ENCODE results near the gene KAT8. TPM values are rescaled to one million over a fixed set of nuclear protein-coding genes. Genes with fewer than 3 reads are reported as not detected.

Gene KAT8
- total and polyA plus RNA-seq, 10 of the 15 experiments (the other 5 are each of a cell fraction or from before 2014, with no cell fraction given): 5.5 to 55.8 (median 39.6) TPM

DNA sequence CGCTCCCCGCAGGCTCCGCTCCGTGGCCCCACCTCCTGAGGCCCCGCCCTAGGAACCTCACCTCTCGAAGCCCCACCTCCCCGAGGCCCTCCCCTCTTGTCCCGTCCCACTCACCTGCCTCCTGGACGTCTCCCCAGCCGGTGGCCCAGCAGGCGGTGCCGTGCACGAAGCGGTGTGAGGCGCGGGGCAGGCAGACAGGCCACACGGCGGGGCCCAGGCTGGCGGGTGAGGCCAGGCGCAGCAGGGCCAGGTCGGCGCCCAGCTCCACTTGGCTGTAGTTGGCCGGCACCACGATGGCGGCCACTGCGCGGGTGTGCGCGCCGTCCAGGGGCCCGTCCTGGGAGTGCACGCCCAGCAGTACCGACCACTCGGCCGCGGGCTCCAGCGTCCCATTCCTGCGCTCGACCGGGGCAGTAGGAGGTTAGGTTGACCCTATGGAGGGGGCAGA lies 30.8 kb downstream of the KAT8 start (continued):
- no peak for TF ChIP-seq KLF5 (IDR thresholded peaks at IDR 0.05; ENCODE audit: partially characterized antibody)
- TF ChIP-seq FOXK2 (IDR thresholded peaks at IDR 0.05): no peak
- TF ChIP-seq SREBF2 (IDR thresholded peaks at IDR 0.05; ENCODE audit: low read length): no peak
- no peak for TF ChIP-seq SRF (IDR thresholded peaks at IDR 0.05; ENCODE audit: low read depth in 2 of 2, low read length in 2 of 2)
- no peak for TF ChIP-seq JUNB (IDR thresholded peaks at IDR 0.05)
- no peak for TF ChIP-seq CREM (IDR thresholded peaks at IDR 0.05; ENCODE audit: low read depth)

DNA sequence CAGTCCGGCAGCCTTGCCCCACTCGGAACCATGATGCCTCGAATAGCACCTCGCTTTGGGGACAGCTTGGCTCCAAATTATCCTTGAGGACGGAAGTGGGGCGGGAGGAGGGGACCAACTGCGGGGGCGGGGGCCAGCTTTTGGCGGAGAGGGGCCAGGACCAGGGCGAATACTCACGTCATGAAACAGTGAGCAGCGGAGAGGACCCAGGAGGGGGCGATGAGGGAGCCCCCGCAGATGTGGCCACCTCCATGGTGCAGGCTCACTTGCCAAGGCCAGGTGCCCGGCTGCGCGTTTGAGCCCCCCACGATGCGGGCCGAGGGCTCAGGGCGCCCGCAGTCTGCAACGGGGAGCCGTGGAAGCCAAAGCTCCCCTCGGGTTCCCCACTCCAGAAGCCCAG lies 31.4 kb downstream of the KAT8 start:
- intact Hi-C loops (cut with micrococcal nuclease; ENCODE audit: unreplicated experiment): no loop called here
- ChIA-PET POLR2A (interaction anchor here (0.6 kb wide), 1 partner anchor 24 kb away, joined by 3 read pairs; no protein-coding TSS in a partner anchor), CTCF (no interaction called here), RAD21 (ENCODE audit: unreplicated experiment) (no interaction called here), SMC1A (ENCODE audit: uncharacterized antibody, unreplicated experiment) (no interaction called here)
- Histone ChIP-seq H3K4me3 (no peak overlapping the region), H3K36me3 (ENCODE audit: control insufficient read depth in 2 of 2, insufficient read depth in 2 of 2, low read length in 1 of 2) (no peaks in the 10 kb centered on the region), H3K79me2 (ENCODE audit: control insufficient read depth, insufficient read depth, low read length) (no peaks in the 10 kb centered on the region), H4K20me1 (ENCODE audit: control insufficient read depth, insufficient read depth) (peaks cover 3% of the 10 kb centered on the region; the same call in 1 of the 2 replicates), H3K9ac (ENCODE audit: control insufficient read depth, insufficient read depth, low read length) (no peak overlapping the region), H2AFZ (ENCODE audit: control insufficient read depth, low read depth, low read length) (no peak overlapping the region), H3K27ac (ENCODE audit: control insufficient read depth, insufficient read depth) (no peak overlapping the region), H3K9me3 (replicated peaks; ENCODE audit: control insufficient read depth, insufficient read depth, low read length) (no peaks in the 10 kb centered on the region), H3K4me2 (ENCODE audit: control insufficient read depth, insufficient read depth) (no peak overlapping the region), H3K27me3 (replicated peaks in 1 of 2; ENCODE audit: control insufficient read depth in 2 of 2, insufficient read depth in 2 of 2, low read length in 1 of 2) (no peaks in the 10 kb centered on the region), H3K4me1 (ENCODE audit: control insufficient read depth, insufficient read depth, low read length) (no peaks in the 10 kb centered on the region)
- BruUV-seq (replicated peaks): no TSS peak
- DNase-seq (ENCODE audit: low read depth, low spot score) (no peak), ATAC-seq (no peak), FAIRE-seq (no peak)
- 75% methylated on average over 22 of the region's 25 CpGs for WGBS (ENCODE audit: insufficient coverage, insufficient replicate concordance, low lambda C conversion rate, missing lambda C conversion rate)
- in situ Hi-C loops (cut with MboI): loop anchor here (10.0 kb wide), 1 partner anchor 726 kb away; the partner anchor contains the start of gene ZNF267
- TF ChIP-seq, protein P1, sequence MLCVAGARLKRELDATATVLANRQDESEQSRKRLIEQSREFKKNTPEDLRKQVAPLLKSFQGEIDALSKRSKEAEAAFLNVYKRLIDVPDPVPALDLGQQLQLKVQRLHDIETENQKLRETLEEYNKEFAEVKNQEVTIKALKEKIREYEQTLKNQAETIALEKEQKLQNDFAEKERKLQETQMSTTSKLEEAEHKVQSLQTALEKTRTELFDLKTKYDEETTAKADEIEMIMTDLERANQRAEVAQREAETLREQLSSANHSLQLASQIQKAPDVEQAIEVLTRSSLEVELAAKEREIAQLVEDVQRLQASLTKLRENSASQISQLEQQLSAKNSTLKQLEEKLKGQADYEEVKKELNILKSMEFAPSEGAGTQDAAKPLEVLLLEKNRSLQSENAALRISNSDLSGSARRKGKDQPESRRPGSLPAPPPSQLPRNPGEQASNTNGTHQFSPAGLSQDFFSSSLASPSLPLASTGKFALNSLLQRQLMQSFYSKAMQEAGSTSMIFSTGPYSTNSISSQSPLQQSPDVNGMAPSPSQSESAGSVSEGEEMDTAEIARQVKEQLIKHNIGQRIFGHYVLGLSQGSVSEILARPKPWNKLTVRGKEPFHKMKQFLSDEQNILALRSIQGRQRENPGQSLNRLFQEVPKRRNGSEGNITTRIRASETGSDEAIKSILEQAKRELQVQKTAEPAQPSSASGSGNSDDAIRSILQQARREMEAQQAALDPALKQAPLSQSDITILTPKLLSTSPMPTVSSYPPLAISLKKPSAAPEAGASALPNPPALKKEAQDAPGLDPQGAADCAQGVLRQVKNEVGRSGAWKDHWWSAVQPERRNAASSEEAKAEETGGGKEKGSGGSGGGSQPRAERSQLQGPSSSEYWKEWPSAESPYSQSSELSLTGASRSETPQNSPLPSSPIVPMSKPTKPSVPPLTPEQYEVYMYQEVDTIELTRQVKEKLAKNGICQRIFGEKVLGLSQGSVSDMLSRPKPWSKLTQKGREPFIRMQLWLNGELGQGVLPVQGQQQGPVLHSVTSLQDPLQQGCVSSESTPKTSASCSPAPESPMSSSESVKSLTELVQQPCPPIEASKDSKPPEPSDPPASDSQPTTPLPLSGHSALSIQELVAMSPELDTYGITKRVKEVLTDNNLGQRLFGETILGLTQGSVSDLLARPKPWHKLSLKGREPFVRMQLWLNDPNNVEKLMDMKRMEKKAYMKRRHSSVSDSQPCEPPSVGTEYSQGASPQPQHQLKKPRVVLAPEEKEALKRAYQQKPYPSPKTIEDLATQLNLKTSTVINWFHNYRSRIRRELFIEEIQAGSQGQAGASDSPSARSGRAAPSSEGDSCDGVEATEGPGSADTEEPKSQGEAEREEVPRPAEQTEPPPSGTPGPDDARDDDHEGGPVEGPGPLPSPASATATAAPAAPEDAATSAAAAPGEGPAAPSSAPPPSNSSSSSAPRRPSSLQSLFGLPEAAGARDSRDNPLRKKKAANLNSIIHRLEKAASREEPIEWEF (IDR thresholded peaks at IDR 0.05; ENCODE audit: insufficient replicate concordance, low read depth, low read length): no peak
- TF ChIP-seq ETV6 (conservative IDR thresholded peaks at IDR 0.05 in 1 of 2, IDR thresholded peaks at IDR 0.05 in 1 of 2; ENCODE audit: borderline replicate concordance in 1 of 2, low read depth in 1 of 2) (no peak), STAT3 (IDR thresholded peaks at IDR 0.05; ENCODE audit: low read depth, low read length) (no peak), RELA (IDR thresholded peaks at IDR 0.05; ENCODE audit: borderline replicate concordance, partially characterized antibody) (no peak), LARP7 (IDR thresholded peaks at IDR 0.05) (no peak), ZZZ3 (IDR thresholded peaks at IDR 0.05; ENCODE audit: control insufficient read depth, insufficient read length, low read depth) (no peak), IKZF2 (IDR thresholded peaks at IDR 0.05) (no peak), ZBED1 (IDR thresholded peaks at IDR 0.05; ENCODE audit: borderline replicate concordance) (no peak), ESRRA (IDR thresholded peaks at IDR 0.05; ENCODE audit: low read length) (no peak), FOXK2 (IDR thresholded peaks at IDR 0.05) (no peak), TCF3 (IDR thresholded peaks at IDR 0.05; ENCODE audit: borderline replicate concordance, insufficient read depth, low read depth, low read length) (no peak), RCOR1 (conservative IDR thresholded peaks at IDR 0.05; ENCODE audit: low read depth, low read length) (no peak)
- TF ChIP-seq, protein P2, sequence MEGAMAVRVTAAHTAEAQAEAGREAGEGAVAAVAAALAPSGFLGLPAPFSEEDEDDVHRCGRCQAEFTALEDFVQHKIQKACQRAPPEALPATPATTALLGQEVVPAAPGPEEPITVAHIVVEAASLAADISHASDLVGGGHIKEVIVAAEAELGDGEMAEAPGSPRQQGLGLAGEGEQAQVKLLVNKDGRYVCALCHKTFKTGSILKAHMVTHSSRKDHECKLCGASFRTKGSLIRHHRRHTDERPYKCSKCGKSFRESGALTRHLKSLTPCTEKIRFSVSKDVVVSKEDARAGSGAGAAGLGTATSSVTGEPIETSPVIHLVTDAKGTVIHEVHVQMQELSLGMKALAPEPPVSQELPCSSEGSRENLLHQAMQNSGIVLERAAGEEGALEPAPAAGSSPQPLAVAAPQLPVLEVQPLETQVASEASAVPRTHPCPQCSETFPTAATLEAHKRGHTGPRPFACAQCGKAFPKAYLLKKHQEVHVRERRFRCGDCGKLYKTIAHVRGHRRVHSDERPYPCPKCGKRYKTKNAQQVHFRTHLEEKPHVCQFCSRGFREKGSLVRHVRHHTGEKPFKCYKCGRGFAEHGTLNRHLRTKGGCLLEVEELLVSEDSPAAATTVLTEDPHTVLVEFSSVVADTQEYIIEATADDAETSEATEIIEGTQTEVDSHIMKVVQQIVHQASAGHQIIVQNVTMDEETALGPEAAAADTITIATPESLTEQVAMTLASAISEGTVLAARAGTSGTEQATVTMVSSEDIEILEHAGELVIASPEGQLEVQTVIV (IDR thresholded peaks at IDR 0.05; ENCODE audit: borderline replicate concordance, partially characterized antibody): no peak

Measured in GM12878 (cell line).